Hepatocyte (in vitro differentiated cells): ENCODE results near the gene ANKRD17.

Experiments used
- EZH2 ChIP-seq: fragments of 200-600 bp; sonication (generic); IDR thresholded peaks from 2 replicates; pipeline ENCODE4 v1.6.1; 2016; ENCODE audit warnings: antibody characterized with exemption, mild to moderate bottlenecking, borderline replicate concordance
- EZH2phosphoT487 ChIP-seq: fragments of 200-600 bp; sonication (generic); IDR thresholded peaks from one replicate; pipeline ENCODE4 v1.6.1; 2018; ENCODE audit warnings: antibody characterized with exemption, mild to moderate bottlenecking, low read depth, moderate library complexity; ENCODE audit not compliant: unreplicated experiment, severe bottlenecking
- TF ChIP-seq, protein P1 (sequence below): fragments of 200-600 bp; sonication (generic); IDR thresholded peaks from 2 replicates; pipeline ENCODE4 v1.5.1; 2016; ENCODE audit warnings: antibody characterized with exemption, mild to moderate bottlenecking; ENCODE audit not compliant: poor library complexity

DNA sequence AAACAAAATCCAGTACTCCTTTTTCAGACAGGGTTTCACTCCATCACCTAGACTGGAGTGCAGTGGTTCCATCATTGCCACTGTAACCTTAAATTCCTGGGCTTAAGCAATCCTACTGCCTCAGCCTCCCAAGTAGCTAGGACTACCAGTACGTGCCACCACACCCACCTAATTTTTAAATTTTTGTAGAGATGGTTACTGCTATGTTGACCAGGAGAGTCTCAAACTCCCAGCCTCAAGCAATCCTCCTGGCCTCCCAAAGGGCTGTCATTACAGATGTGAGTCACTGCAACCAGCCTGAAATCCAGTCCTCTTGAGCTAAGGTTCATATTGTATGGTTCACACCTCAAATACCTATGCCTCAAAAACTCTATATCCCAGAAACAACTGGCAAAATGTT is 22.4 kb downstream of the ANKRD17 start:
- TF ChIP-seq, protein P1, sequence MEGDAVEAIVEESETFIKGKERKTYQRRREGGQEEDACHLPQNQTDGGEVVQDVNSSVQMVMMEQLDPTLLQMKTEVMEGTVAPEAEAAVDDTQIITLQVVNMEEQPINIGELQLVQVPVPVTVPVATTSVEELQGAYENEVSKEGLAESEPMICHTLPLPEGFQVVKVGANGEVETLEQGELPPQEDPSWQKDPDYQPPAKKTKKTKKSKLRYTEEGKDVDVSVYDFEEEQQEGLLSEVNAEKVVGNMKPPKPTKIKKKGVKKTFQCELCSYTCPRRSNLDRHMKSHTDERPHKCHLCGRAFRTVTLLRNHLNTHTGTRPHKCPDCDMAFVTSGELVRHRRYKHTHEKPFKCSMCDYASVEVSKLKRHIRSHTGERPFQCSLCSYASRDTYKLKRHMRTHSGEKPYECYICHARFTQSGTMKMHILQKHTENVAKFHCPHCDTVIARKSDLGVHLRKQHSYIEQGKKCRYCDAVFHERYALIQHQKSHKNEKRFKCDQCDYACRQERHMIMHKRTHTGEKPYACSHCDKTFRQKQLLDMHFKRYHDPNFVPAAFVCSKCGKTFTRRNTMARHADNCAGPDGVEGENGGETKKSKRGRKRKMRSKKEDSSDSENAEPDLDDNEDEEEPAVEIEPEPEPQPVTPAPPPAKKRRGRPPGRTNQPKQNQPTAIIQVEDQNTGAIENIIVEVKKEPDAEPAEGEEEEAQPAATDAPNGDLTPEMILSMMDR: no peak
- no peak for TF ChIP-seq EZH2
- no peak for TF ChIP-seq EZH2phosphoT487
